Progenitor cell of endocrine pancreas (in vitro differentiated cells): Measurements from ENCODE around the gene RXFP2. TPM values are rescaled to one million over a fixed set of nuclear protein-coding genes. Genes with fewer than 3 reads are reported as not detected.

Source experiments
- DNase-seq: peaks from one replicate; pipeline ENCODE4 v3.0.0; 2021; ENCODE audit warnings: low spot score; ENCODE audit not compliant: unreplicated experiment
- H3K27ac Mint-ChIP-seq: 2 replicates; pipeline ENCODE4 v1.8.0; 2021; ENCODE audit warnings: mild to moderate bottlenecking, moderate library complexity, mixed read lengths
- H3K27me3 Mint-ChIP-seq: 2 replicates; pipeline ENCODE4 v1.8.0; 2021; ENCODE audit warnings: mixed read lengths
- H3K36me3 Mint-ChIP-seq: 2 replicates; pipeline ENCODE4 v1.8.0; 2022; ENCODE audit warnings: mixed read lengths; ENCODE audit not compliant: insufficient read depth
- H3K4me1 Mint-ChIP-seq: 2 replicates; pipeline ENCODE4 v1.8.0; 2021; ENCODE audit warnings: low read depth, mixed read lengths
- H3K4me3 Mint-ChIP-seq: 2 replicates; pipeline ENCODE4 v1.8.0; 2021; ENCODE audit warnings: low read depth, mild to moderate bottlenecking, moderate library complexity, mixed read lengths
- H3K9me3 Mint-ChIP-seq: 2 replicates; pipeline ENCODE4 v1.8.0; 2021; ENCODE audit warnings: low read depth, mixed read lengths
- CTCF ChIP-seq: fragments of 200-600 bp; sonication (generic); IDR thresholded peaks from one replicate; pipeline ENCODE4 v1.5.0; 2021; ENCODE audit warnings: antibody characterized with exemption, mild to moderate bottlenecking; ENCODE audit not compliant: unreplicated experiment
- total RNA-seq: library from RNA; stranded (reverse); gene quantifications from 2 replicates; pipeline ENCODE4 v1.2.1, GENCODE V29; 2021

Gene RXFP2
- total RNA-seq, 1 donor from 2014 or later = not detected

GRCh38 chr13:31807090-31807541 lies 67.8 kb downstream of the RXFP2 start:
- Mint-ChIP-seq H3K9me3 (peaks cover 20% of the 10 kb centered on the region), H3K36me3 (no peaks in the 10 kb centered on the region), H3K27ac (no peak overlapping the region), H3K27me3 (peaks cover 6% of the 10 kb centered on the region), H3K4me3 (no peak overlapping the region), H3K4me1 (peaks cover 4% of the 10 kb centered on the region)
- TF ChIP-seq CTCF = no peak
- no peak for DNase-seq

GRCh38 chr13:31814536-31814935 lies 75.2 kb downstream of the RXFP2 start:
- DNase-seq = no peak
- Mint-ChIP-seq H3K9me3 (peaks cover 54% of the 10 kb centered on the region), H3K27ac (no peak overlapping the region), H3K36me3 (no peaks in the 10 kb centered on the region), H3K27me3 (no peaks in the 10 kb centered on the region), H3K4me1 (no peaks in the 10 kb centered on the region), H3K4me3 (no peak overlapping the region)
- TF ChIP-seq CTCF = no peak

GRCh38 chr13:31815361-31816144 lies 76.2 kb downstream of the RXFP2 start:
- no peaks in the 10 kb centered on the region for H3K4me1 Mint-ChIP-seq
- H3K27ac Mint-ChIP-seq = no peak overlapping the region
- H3K9me3 Mint-ChIP-seq = peaks cover 47% of the 10 kb centered on the region
- H3K36me3 Mint-ChIP-seq = no peaks in the 10 kb centered on the region
- H3K27me3 Mint-ChIP-seq = no peaks in the 10 kb centered on the region
- DNase-seq = no peak
- no peak for TF ChIP-seq CTCF
- no peak overlapping the region for H3K4me3 Mint-ChIP-seq

GRCh38 chr13:31818236-31818635 lies 78.9 kb downstream of the RXFP2 start:
- no peak overlapping the region for H3K27ac Mint-ChIP-seq
- H3K9me3 Mint-ChIP-seq = peaks cover 34% of the 10 kb centered on the region
- H3K36me3 Mint-ChIP-seq = no peaks in the 10 kb centered on the region
- no peak for TF ChIP-seq CTCF
- no peaks in the 10 kb centered on the region for H3K4me1 Mint-ChIP-seq
- DNase-seq = no peak
- H3K27me3 Mint-ChIP-seq = no peaks in the 10 kb centered on the region
- H3K4me3 Mint-ChIP-seq = no peak overlapping the region

GRCh38 chr13:31824705-31825517 lies 85.6 kb downstream of the RXFP2 start:
- Mint-ChIP-seq H3K4me1 (peaks cover 5% of the 10 kb centered on the region), H3K36me3 (no peaks in the 10 kb centered on the region), H3K27ac (no peak overlapping the region), H3K4me3 (no peak overlapping the region), H3K9me3 (no peaks in the 10 kb centered on the region), H3K27me3 (no peaks in the 10 kb centered on the region)
- no peak for DNase-seq
- peak; percentile 15 for TF ChIP-seq CTCF
